Transverse colon (tissue), 3 donors: ENCODE data around the gene SYNE3.

Experiments used
- POLR2A ChIP-seq: fragments of 450-650 bp; IDR thresholded peaks from one replicate; pipeline ENCODE4 v1.6.1; 2016; ENCODE audit warnings: antibody characterized with exemption, mild to moderate bottlenecking, moderate library complexity
- TF ChIP-seq, protein P1 (sequence below), 5 experiments: fragments of 200-600 bp in 3 of 5; fragments of 450-650 bp in 2 of 5; sonication (generic) in 3 of 5; IDR thresholded peaks; 1 replicate in 2 of 5; 2 replicates in 3 of 5; pipeline ENCODE4 v1.5.1; 2016 to 2017; ENCODE audit warnings: antibody characterized with exemption in 5 of 5, inconsistent platforms in 3 of 5, mild to moderate bottlenecking in 2 of 5, moderate library complexity in 1 of 5

DNA sequence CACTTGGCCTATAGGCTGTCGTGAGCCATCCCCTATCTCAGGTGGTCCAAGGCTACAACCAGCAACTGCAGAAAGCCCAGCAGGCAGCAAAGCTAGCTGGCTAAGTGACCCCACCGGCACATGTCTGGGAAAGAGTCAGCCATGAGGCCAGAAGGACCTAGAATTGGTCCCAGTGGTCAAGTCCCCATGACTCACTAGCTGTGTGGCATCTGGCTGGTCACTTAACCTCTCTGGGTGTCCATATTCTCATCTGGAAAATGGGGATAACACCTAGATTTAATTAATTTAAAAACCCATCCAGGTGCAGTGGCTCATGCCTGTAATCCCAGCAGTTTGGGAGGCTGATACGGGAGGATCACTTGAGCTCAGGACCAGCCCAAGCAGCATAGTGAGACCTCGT, 37.6 kb downstream of the SYNE3 start:
- TF ChIP-seq, protein P1, sequence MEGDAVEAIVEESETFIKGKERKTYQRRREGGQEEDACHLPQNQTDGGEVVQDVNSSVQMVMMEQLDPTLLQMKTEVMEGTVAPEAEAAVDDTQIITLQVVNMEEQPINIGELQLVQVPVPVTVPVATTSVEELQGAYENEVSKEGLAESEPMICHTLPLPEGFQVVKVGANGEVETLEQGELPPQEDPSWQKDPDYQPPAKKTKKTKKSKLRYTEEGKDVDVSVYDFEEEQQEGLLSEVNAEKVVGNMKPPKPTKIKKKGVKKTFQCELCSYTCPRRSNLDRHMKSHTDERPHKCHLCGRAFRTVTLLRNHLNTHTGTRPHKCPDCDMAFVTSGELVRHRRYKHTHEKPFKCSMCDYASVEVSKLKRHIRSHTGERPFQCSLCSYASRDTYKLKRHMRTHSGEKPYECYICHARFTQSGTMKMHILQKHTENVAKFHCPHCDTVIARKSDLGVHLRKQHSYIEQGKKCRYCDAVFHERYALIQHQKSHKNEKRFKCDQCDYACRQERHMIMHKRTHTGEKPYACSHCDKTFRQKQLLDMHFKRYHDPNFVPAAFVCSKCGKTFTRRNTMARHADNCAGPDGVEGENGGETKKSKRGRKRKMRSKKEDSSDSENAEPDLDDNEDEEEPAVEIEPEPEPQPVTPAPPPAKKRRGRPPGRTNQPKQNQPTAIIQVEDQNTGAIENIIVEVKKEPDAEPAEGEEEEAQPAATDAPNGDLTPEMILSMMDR (IDR thresholded peaks at IDR 0.05): no peak
- TF ChIP-seq POLR2A: no peak
